Glutamatergic neuron (in vitro differentiated cells): ENCODE data around the gene SYNPR. TPM values are rescaled to one million over a fixed set of nuclear protein-coding genes. Genes with fewer than 3 reads are reported as not detected.

Experiments
- DNase-seq: peaks from one replicate; pipeline ENCODE4 v3.0.0; 2022
- H3K27ac Mint-ChIP-seq: one replicate; pipeline ENCODE4 v1.8.0; 2020; ENCODE audit warnings: mild to moderate bottlenecking, mixed read lengths, inconsistent platforms; ENCODE audit not compliant: unreplicated experiment
- H3K27me3 Mint-ChIP-seq: one replicate; pipeline ENCODE4 v1.8.0; 2020; ENCODE audit warnings: mild to moderate bottlenecking, moderate library complexity, mixed read lengths, inconsistent platforms; ENCODE audit not compliant: unreplicated experiment
- H3K36me3 Mint-ChIP-seq: one replicate; pipeline ENCODE4 v1.8.0; 2020; ENCODE audit warnings: mild to moderate bottlenecking, mixed read lengths, inconsistent platforms; ENCODE audit not compliant: unreplicated experiment
- H3K4me1 Mint-ChIP-seq: one replicate; pipeline ENCODE4 v1.8.0; 2020; ENCODE audit warnings: mild to moderate bottlenecking, low read depth, mixed read lengths, inconsistent platforms; ENCODE audit not compliant: unreplicated experiment
- H3K4me3 Mint-ChIP-seq: one replicate; pipeline ENCODE4 v1.8.0; 2020; ENCODE audit warnings: mild to moderate bottlenecking, mixed read lengths, inconsistent platforms; ENCODE audit not compliant: unreplicated experiment
- H3K9me3 Mint-ChIP-seq: one replicate; pipeline ENCODE4 v1.8.0; 2020; ENCODE audit warnings: mild to moderate bottlenecking, moderate library complexity, mixed read lengths, inconsistent platforms; ENCODE audit not compliant: unreplicated experiment
- CTCF ChIP-seq: fragments of 200-600 bp; sonication (generic); IDR thresholded peaks from one replicate; pipeline ENCODE4 v1.5.0; 2021; ENCODE audit not compliant: partially characterized antibody, unreplicated experiment
- total RNA-seq: library from RNA; stranded (reverse); fragmentation: NEBNext Ultra II Directional; extraction: Animal tissue kit (Norgen Biotek cat#: 25700); gene quantifications from one replicate; pipeline ENCODE4 v1.2.1, GENCODE V29; 2021; ENCODE audit not compliant: unreplicated experiment

Gene SYNPR
- total RNA-seq, 1 donor from 2014 or later: 6.1 TPM

- H3K27me3 Mint-ChIP-seq: no peaks in the 10 kb centered on the region
- H3K4me1 Mint-ChIP-seq: no peaks in the 10 kb centered on the region
- H3K27ac Mint-ChIP-seq: no peak overlapping the region
- DNase-seq: no peak
- H3K9me3 Mint-ChIP-seq: no peaks in the 10 kb centered on the region
- no peak for TF ChIP-seq CTCF
- no peaks in the 10 kb centered on the region for H3K36me3 Mint-ChIP-seq
- H3K4me3 Mint-ChIP-seq: no peak overlapping the region
These were observed 384.4 kb downstream of the SYNPR start for GRCh38 chr3:63662500-63662899.
